A673 (cell line): ENCODE measurements around the gene CRELD2.

ENCODE experiments used
- CTCF ChIP-seq: fragments of 300-800, 200-600 bp; sonication (generic); conservative IDR thresholded peaks from 2 replicates; pipeline ENCODE4 v1.5.1; 2017; ENCODE audit warnings: low read depth, mild to moderate bottlenecking, antibody characterized with exemption, low read length, moderate library complexity, mixed read lengths
- EZH2 ChIP-seq: fragments of 200-600 bp; sonication (generic); IDR thresholded peaks from 2 replicates; pipeline ENCODE4 v1.6.1; 2017; ENCODE audit warnings: borderline replicate concordance, low read depth, mild to moderate bottlenecking, mixed read lengths, antibody characterized with exemption, low read length; ENCODE audit not compliant: poor library complexity, severe bottlenecking

GRCh38 chr22:49951986-49952896 is 33.8 kb downstream of the CRELD2 start:
- TF ChIP-seq CTCF (no peak), EZH2 (no peak)
